Adipose tissue (tissue), 3 donors: Measurements from ENCODE around the gene SMIM1. TPM values are rescaled to one million over a fixed set of nuclear protein-coding genes. Genes with fewer than 3 reads are reported as not detected.
"Not testable (repeated sequence)": the region's sequence is repeated elsewhere in the genome, so short reads cannot be mapped to it uniquely, and the experiment has no call there.

ENCODE experiments used
- H3K27ac ChIP-seq: one replicate; pipeline ENCODE4 v1.5.1; 2013; ENCODE audit warnings: low read depth, low read length
- WGBS, 3 donors: extraction: QIAGEN DNeasy Blood & Tissue Kit; methylation state at CpG; one replicate each; pipeline ENCODE4 v1.1.7; 2013; 5-methylcytosine and 5-hydroxymethylcytosine counted together
- polyA plus RNA-seq, 3 donors: library from polyadenylated mRNA; stranded (reverse); fragments of 200-250 nt; gene quantifications; one replicate each; pipeline ENCODE4 v1.2.3, GENCODE V29; 2013
- donor health status: healthy with polysubstance abuse.
- donor health status: Bipolar disorder and iron deficiency.
- donor health status: healthy.

Gene SMIM1
- 1 to 10 TPM; 1.8 to 8.2 (median 3.7) TPM for polyA plus RNA-seq

- H3K27ac ChIP-seq, result no peak within 1 kb of the TSS
- 11 to 16% (median 14%) methylated on average over 50 to 55 of the region's 55 CpGs for WGBS, 3 donors
Observed at GRCh38 chr1:3772715-3773571, at the start of gene SMIM1. SMIM1 (plus strand) TSS chr1:3772749; CDS start chr1:3775374, 2,625 bp downstream.

GRCh38 chr1:3722846-3723245 lies 49.7 kb upstream of the SMIM1 start:
- WGBS, 3 donors, result 62 to 80% (median 76%) methylated on average over 3 of the region's 3 CpGs

GRCh38 chr1:3724416-3725030 lies 48.0 kb upstream of the SMIM1 start:
- 35 to 39% (median 36%) methylated on average over 18 of the region's 18 CpGs for WGBS, 3 donors
- H3K27ac ChIP-seq, result not testable (repeated sequence)

More at GRCh38 chr1:3722846-3723245, 49.7 kb upstream of the SMIM1 start:
- H3K27ac ChIP-seq, result no peak overlapping the region

GRCh38 chr1:3725366-3725765 lies 47.2 kb upstream of the SMIM1 start:
- H3K27ac ChIP-seq, result no peak overlapping the region
- 80 to 96% (median 96%) methylated on average over 2 of the region's 2 CpGs for WGBS, 3 donors

- H3K27ac ChIP-seq, result no peak overlapping the region
- WGBS, 3 donors, result 55 to 62% (median 56%) methylated on average over 35 to 37 of the region's 37 CpGs
Observed at GRCh38 chr1:3727042-3727824, 45.3 kb upstream of the SMIM1 start.

- 79 to 84% (median 83%) methylated on average over 24 to 31 of the region's 31 CpGs for WGBS, 3 donors
- no peak overlapping the region for H3K27ac ChIP-seq
Observed at GRCh38 chr1:3727825-3728776, 44.4 kb upstream of the SMIM1 start.

GRCh38 chr1:3729594-3730542 lies 42.7 kb upstream of the SMIM1 start:
- 74 to 80% (median 78%) methylated on average over 29 to 32 of the region's 32 CpGs for WGBS, 3 donors
- H3K27ac ChIP-seq, result no peak overlapping the region

GRCh38 chr1:3730543-3731247 lies 41.9 kb upstream of the SMIM1 start:
- 73 to 88% (median 78%) methylated on average over 23 to 25 of the region's 25 CpGs for WGBS, 3 donors

GRCh38 chr1:3731583-3732433 lies 40.7 kb upstream of the SMIM1 start:
- no peak overlapping the region for H3K27ac ChIP-seq
- whole genome bisulfite sequencing, 3 donors, result 57 to 66% (median 62%) methylated on average over 21 to 25 of the region's 25 CpGs

More at GRCh38 chr1:3730543-3731247, 41.9 kb upstream of the SMIM1 start:
- H3K27ac ChIP-seq, result no peak overlapping the region

GRCh38 chr1:3732434-3733093 lies 40.0 kb upstream of the SMIM1 start:
- H3K27ac ChIP-seq, result no peak overlapping the region
- 37 to 45% (median 42%) methylated on average over 37 of the region's 37 CpGs for WGBS, 3 donors

GRCh38 chr1:3733094-3733882 lies 39.3 kb upstream of the SMIM1 start:
- no peak overlapping the region for H3K27ac ChIP-seq
- WGBS, 3 donors, result 66 to 74% (median 71%) methylated on average over 29 of the region's 29 CpGs

- WGBS, 3 donors, result 80 to 86% (median 85%) methylated on average over 17 of the region's 17 CpGs
- H3K27ac ChIP-seq, result no peak overlapping the region
Observed at GRCh38 chr1:3733883-3734589, 38.5 kb upstream of the SMIM1 start.

- 88 to 95% (median 93%) methylated on average over 16 of the region's 16 CpGs for WGBS, 3 donors
- no peak overlapping the region for H3K27ac ChIP-seq
Observed at GRCh38 chr1:3734602-3735001, 37.9 kb upstream of the SMIM1 start.
